ENCODE data around the gene MAPK7. TPM values are rescaled to one million over a fixed set of nuclear protein-coding genes. Genes with fewer than 3 reads are reported as not detected.

The MAPK7 gene
- total RNA-seq, 4 donors from 2014 or later = 34.9 to 95.7 (median 61.1) TPM

DNA sequence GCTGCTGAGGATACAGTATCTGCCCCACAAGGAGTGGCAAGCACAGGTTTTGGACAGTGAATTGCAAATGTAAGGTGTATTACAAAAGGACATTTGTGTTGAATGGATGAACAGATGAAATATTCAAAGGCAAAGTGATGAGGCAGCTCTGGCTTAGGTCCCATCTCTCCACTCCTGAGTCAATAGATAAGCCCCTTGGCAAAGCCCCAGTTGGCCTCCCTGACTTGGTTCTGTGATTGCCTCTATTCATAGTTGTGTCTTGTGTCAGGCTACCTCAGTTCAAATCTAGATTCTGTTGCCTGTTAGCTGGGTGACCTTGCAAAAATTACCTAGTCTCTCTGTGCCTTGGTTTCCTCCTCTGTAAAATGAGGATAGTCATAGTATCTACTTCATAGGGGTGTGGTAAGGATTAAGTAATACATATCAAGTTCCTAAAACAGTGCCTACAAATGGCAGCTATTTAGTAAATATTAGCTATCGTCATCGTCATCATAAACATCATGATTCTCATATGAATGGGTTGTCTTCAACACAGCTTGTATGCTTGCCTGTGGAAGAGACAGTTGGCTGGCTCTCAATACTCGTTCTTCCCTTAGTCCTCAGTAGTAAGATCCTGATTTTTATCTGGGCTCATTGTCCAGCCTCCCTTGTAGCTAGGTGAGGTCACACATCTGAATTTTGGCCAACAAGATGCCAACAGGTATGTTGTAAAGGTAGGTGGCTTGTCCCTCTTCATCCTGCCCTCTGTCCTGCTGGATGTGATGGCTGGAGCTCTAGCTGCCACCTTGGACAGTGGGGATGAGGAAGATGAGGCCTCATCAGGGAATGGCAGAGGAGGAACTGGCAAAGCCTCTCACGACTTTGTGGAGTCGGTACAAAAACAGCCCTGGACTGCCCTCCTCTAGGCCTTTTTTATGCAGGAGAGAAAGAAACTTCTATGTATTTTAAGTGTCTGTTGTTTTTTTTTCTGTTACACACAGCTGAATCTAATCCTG, 10.8 kb downstream of the MAPK7 start:
- WGBS, 2 donors = 61 to 68% methylated on average over 5 of the region's 5 CpGs
- intact Hi-C loops (cut with DNase I; ENCODE audit: low total_unique reads) = no loop called here
- no peak for TF ChIP-seq POLR2A (IDR thresholded peaks at IDR 0.05)
- TF ChIP-seq, protein P1, sequence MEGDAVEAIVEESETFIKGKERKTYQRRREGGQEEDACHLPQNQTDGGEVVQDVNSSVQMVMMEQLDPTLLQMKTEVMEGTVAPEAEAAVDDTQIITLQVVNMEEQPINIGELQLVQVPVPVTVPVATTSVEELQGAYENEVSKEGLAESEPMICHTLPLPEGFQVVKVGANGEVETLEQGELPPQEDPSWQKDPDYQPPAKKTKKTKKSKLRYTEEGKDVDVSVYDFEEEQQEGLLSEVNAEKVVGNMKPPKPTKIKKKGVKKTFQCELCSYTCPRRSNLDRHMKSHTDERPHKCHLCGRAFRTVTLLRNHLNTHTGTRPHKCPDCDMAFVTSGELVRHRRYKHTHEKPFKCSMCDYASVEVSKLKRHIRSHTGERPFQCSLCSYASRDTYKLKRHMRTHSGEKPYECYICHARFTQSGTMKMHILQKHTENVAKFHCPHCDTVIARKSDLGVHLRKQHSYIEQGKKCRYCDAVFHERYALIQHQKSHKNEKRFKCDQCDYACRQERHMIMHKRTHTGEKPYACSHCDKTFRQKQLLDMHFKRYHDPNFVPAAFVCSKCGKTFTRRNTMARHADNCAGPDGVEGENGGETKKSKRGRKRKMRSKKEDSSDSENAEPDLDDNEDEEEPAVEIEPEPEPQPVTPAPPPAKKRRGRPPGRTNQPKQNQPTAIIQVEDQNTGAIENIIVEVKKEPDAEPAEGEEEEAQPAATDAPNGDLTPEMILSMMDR (IDR thresholded peaks at IDR 0.05) = no peak
- peak in 1 of 2 donors; percentile 86 for DNase-seq (ENCODE audit: low spot score in 2 of 2)
- no peak overlapping the region for H3K4me3 ChIP-seq (ENCODE audit: low read depth, poor library complexity, severe bottlenecking)

DNA sequence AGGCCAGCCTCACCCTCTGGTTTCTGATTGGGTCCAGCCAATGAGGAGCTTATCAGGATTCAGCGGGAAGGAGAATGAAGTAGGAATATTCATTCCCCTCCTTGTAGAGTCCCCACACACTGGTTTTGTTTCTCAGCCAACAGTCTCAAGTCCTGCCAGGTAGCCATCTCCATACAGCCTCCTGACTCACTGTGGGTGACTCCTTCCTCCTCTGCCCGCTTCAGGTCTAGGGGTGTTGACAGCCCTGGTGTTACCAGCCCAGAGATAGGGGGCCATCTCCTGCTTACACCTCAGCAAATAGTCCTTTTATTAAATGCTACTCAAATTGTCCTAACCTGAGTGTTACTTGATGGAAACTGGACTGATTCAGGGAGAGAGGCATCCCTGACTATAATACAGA, 12.7 kb downstream of the MAPK7 start:
- DNase-seq (ENCODE audit: low spot score in 2 of 2) = no peak
- intact Hi-C loops (cut with DNase I; ENCODE audit: low total_unique reads) = no loop called here
- no peak overlapping the region for H3K4me3 ChIP-seq (ENCODE audit: low read depth, poor library complexity, severe bottlenecking)
- TF ChIP-seq, protein P1 (IDR thresholded peaks at IDR 0.05) = no peak
- no peak for TF ChIP-seq POLR2A (IDR thresholded peaks at IDR 0.05)
- 91 to 94% methylated on average over 2 of the region's 2 CpGs for WGBS, 2 donors

DNA sequence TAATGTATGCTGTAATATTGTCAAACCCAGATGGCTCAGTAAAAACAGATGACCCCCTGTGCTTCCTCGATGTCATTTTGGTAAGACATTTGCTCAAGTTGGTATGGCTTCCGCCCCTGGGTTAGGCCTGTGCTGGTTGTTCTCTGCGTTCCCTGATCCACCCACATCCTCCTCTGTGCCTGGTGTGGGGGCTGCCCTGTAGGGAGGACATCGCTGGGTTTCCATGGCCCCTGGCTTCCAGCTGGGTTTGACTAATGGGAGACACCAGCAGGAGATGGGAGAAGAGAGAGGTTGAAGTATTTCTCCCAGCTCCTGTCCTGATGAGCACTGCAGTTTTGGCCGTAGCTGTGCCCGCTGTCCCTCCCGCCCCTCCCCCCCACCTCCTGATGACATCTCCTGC, 13.1 kb downstream of the MAPK7 start:
- peak in 1 of 2 donors; percentile 72 for DNase-seq (ENCODE audit: low spot score in 2 of 2)
- H3K4me3 ChIP-seq (ENCODE audit: low read depth, poor library complexity, severe bottlenecking) = no peak overlapping the region
- no peak for TF ChIP-seq POLR2A (IDR thresholded peaks at IDR 0.05)
- TF ChIP-seq, protein P1 (IDR thresholded peaks at IDR 0.05) = no peak
- intact Hi-C loops (cut with DNase I; ENCODE audit: low total_unique reads) = no loop called here
- 87 to 92% methylated on average over 7 of the region's 7 CpGs for WGBS, 2 donors

DNA sequence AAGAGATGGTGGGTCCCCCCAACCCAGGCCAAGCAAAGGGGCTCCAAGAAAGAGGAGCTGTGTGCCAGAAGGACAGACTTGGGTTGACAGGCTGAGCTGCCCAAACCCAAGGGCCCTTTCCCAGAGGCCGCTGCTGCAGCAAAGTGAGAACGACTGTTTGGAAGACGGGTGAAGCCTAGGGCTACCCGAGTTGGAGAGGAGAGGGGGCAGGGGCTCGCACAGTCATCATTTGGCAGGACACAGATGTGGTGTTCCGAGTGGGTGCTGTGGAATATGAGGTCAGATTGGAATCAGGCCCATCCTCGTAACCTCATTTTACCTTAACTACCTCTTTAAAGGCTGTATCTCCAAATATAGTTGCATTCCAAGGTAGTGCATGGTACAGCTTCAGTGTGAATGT, 14.0 kb downstream of the MAPK7 start:
- H3K4me3 ChIP-seq (ENCODE audit: low read depth, poor library complexity, severe bottlenecking) = no peak overlapping the region
- WGBS, 2 donors = 78 to 79% methylated on average over 7 of the region's 7 CpGs
- peak in 1 of 2 donors; percentile 84 for DNase-seq (ENCODE audit: low spot score in 2 of 2)
- TF ChIP-seq POLR2A (IDR thresholded peaks at IDR 0.05) = no peak
- TF ChIP-seq, protein P1 (IDR thresholded peaks at IDR 0.05) = no peak
- intact Hi-C loops (cut with DNase I; ENCODE audit: low total_unique reads) = no loop called here

DNA sequence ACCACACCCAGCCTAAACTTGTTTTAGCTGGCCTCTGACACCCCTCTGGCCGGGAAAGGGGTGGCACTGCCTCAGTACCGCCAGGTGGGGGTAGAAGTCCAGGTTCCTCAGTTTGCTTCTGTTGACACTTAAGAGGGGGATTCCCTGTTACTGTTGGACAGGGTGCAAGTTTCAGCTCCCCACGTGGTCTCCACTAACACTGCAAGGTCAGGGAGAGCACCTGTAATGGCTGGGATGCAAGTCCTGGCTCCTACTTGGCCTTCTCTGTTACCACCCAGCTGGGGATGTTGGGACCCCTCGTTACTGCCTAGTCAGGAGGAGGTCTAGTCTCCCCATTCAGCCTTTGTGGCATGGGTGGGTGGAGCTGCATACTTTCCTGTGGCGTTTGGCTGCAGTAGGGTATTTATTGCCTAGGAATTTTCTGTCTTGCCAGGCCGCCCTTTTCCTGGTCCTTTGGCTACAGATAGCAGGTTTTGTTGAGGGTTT, 19.3 kb downstream of the MAPK7 start:
- intact Hi-C loops (cut with DNase I; ENCODE audit: low total_unique reads) = no loop called here
- no peak overlapping the region for H3K4me3 ChIP-seq (ENCODE audit: low read depth, poor library complexity, severe bottlenecking)
- WGBS, 2 donors = 47 to 56% methylated on average over 5 to 6 of the region's 6 CpGs
- peak in 1 of 2 donors; percentile 83 for DNase-seq (ENCODE audit: low spot score in 2 of 2)
- no peak for TF ChIP-seq POLR2A (IDR thresholded peaks at IDR 0.05)
- TF ChIP-seq, protein P1 (IDR thresholded peaks at IDR 0.05) = no peak

All from lower leg skin (tissue), 4 donors.